ENCODE results near the gene SNX20.

SNX20 gene

DNA sequence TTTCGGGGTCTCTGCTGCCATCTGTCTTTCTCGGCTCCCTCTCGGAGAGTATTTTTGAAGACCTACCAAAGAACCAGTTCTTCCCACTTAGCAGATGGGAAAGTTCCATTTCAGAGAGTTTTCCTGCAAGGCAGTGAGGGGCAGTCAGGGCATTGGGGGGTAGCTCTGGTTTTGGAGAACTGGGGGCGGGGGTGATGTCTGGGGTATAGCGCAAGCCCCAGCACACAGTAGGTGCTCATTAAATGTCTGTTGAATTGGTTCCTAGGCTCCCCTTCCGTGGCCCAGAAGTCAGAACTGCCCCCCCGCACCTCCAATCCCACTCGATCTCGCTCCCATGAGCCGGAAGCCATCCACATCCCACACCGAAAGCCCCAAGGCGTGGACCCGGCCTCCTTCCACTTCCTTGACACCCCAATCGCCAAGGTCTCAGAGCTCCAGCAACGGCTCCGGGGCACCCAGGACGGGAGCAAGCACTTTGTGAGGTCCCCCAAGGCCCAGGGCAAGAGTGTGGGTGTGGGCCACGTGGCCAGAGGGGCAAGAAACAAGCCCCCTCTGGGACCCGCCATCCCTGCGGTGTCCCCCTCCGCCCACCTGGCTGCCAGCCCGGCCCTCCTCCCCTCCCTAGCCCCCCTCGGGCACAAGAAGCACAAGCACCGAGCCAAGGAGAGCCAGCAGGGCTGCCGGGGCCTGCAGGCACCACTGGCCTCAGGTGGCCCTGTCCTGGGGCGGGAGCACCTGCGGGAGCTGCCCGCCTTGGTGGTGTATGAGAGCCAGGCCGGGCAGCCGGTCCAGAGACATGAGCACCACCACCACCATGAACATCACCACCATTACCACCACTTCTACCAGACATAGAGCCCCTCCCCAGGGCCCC, 47.9 kb downstream of the SNX20 start:
- TF ChIP-seq TAF1 (IDR thresholded peaks at IDR 0.05; ENCODE audit: borderline replicate concordance, insufficient read depth, low read length): no peak
- no peak for TF ChIP-seq FOXP2 (optimal IDR thresholded peaks at IDR 0.05; ENCODE audit: borderline replicate concordance, extremely low read depth, extremely low read length, insufficient read depth)
- no peak for TF ChIP-seq POLR2AphosphoS5 (IDR thresholded peaks at IDR 0.05; ENCODE audit: low read depth, low read length)
- TF ChIP-seq SIN3A (IDR thresholded peaks at IDR 0.05; ENCODE audit: borderline replicate concordance, insufficient read depth, low read length): no peak
- TF ChIP-seq, protein P1, sequence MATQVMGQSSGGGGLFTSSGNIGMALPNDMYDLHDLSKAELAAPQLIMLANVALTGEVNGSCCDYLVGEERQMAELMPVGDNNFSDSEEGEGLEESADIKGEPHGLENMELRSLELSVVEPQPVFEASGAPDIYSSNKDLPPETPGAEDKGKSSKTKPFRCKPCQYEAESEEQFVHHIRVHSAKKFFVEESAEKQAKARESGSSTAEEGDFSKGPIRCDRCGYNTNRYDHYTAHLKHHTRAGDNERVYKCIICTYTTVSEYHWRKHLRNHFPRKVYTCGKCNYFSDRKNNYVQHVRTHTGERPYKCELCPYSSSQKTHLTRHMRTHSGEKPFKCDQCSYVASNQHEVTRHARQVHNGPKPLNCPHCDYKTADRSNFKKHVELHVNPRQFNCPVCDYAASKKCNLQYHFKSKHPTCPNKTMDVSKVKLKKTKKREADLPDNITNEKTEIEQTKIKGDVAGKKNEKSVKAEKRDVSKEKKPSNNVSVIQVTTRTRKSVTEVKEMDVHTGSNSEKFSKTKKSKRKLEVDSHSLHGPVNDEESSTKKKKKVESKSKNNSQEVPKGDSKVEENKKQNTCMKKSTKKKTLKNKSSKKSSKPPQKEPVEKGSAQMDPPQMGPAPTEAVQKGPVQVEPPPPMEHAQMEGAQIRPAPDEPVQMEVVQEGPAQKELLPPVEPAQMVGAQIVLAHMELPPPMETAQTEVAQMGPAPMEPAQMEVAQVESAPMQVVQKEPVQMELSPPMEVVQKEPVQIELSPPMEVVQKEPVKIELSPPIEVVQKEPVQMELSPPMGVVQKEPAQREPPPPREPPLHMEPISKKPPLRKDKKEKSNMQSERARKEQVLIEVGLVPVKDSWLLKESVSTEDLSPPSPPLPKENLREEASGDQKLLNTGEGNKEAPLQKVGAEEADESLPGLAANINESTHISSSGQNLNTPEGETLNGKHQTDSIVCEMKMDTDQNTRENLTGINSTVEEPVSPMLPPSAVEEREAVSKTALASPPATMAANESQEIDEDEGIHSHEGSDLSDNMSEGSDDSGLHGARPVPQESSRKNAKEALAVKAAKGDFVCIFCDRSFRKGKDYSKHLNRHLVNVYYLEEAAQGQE (IDR thresholded peaks at IDR 0.05; ENCODE audit: insufficient read depth in 1 of 2, low read depth in 2 of 2, low read length in 2 of 2): no peak

DNA sequence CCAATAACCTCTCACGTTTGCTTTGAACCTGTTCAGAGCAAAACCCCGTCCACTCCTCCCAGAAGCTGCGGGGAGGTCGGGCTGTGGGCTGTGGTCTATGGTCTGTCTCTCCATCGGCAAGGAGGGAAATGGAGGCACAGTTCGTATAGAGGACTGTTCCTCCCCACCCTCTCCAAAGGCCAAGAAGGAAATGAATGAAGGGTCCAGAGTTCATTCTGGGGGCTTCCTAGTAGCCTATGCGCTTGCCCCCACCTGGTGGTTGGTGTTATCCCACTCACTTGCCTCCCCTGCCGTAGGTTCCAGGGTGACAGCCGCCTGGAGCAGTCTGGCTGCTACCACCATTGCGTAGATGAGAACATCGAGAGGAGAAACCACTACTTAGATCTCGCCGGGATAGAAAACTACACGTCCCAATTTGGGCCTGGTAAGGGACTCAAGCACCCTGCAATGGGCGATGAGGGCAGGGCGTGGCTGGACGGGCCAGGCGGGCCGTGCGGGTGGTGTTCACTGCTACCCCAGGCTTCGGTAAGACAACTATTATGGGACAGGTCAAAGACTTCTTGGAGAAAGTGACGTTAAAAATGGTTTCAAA, 49.0 kb downstream of the SNX20 start:
- TF ChIP-seq TAF1 (IDR thresholded peaks at IDR 0.05; ENCODE audit: borderline replicate concordance, insufficient read depth, low read length) (no peak), POLR2AphosphoS5 (IDR thresholded peaks at IDR 0.05; ENCODE audit: low read depth, low read length) (no peak), SIN3A (IDR thresholded peaks at IDR 0.05; ENCODE audit: borderline replicate concordance, insufficient read depth, low read length) (no peak), FOXP2 (optimal IDR thresholded peaks at IDR 0.05; ENCODE audit: borderline replicate concordance, extremely low read depth, extremely low read length, insufficient read depth) (no peak)
- TF ChIP-seq, protein P1 (IDR thresholded peaks at IDR 0.05; ENCODE audit: insufficient read depth in 1 of 2, low read depth in 2 of 2, low read length in 2 of 2): no peak

DNA sequence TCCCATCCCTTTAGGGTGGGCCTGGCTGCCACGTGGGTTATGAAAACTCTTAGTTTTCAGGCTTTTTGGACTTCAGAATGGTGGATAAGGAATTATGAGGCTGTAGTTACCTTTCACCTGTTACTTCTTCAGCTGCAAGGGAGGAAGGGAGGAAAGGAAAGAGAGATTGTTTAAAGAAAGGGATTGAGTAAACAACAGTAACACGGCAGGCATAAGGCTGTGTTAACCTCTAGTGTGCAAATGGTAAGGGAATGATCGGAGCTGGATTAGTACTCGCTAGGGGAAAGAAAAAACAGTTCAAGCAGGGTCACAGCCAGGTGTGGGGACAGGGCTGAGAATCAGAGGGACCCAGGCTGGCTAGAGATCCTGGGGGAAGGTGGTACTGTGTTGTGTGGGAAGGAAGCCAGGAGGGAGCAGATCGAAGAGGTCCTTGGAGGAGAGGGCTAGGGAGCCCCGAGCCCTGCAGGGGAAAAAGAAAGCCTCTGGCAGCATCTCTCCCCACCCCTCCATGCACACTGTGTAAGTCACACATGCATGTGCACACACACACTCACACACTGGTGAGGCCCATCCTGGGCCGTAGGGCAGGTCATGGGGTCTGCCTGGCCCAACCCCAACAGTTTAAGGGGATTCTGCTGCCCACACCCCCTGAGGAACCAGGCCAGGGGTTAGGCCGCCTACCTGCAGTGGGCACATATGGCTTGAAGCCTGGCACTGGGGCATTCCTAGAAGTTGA, 49.7 kb downstream of the SNX20 start:
- TF ChIP-seq, protein P1 (IDR thresholded peaks at IDR 0.05; ENCODE audit: insufficient read depth in 1 of 2, low read depth in 2 of 2, low read length in 2 of 2): no peak
- TF ChIP-seq FOXP2 (optimal IDR thresholded peaks at IDR 0.05; ENCODE audit: borderline replicate concordance, extremely low read depth, extremely low read length, insufficient read depth): no peak
- TF ChIP-seq POLR2AphosphoS5 (IDR thresholded peaks at IDR 0.05; ENCODE audit: low read depth, low read length): no peak
- TF ChIP-seq TAF1 (IDR thresholded peaks at IDR 0.05; ENCODE audit: borderline replicate concordance, insufficient read depth, low read length): no peak
- TF ChIP-seq SIN3A (IDR thresholded peaks at IDR 0.05; ENCODE audit: borderline replicate concordance, insufficient read depth, low read length): no peak

GRCh38 chr16:50630394-50631020, 50.6 kb downstream of the SNX20 start:
- no peak for TF ChIP-seq SIN3A (IDR thresholded peaks at IDR 0.05; ENCODE audit: borderline replicate concordance, insufficient read depth, low read length)
- TF ChIP-seq TAF1 (IDR thresholded peaks at IDR 0.05; ENCODE audit: borderline replicate concordance, insufficient read depth, low read length): no peak
- no peak for TF ChIP-seq POLR2AphosphoS5 (IDR thresholded peaks at IDR 0.05; ENCODE audit: low read depth, low read length)
- TF ChIP-seq FOXP2 (optimal IDR thresholded peaks at IDR 0.05; ENCODE audit: borderline replicate concordance, extremely low read depth, extremely low read length, insufficient read depth): no peak
- TF ChIP-seq, protein P1 (IDR thresholded peaks at IDR 0.05; ENCODE audit: insufficient read depth in 1 of 2, low read depth in 2 of 2, low read length in 2 of 2): no peak

Data from PFSK-1 (cell line).